Sciatic nerve (tissue), 1 donor: ENCODE results near the gene ANKRD55. TPM values are rescaled to one million over a fixed set of nuclear protein-coding genes. Genes with fewer than 3 reads are reported as not detected.

Experiments
- total RNA-seq: library from RNA; stranded (reverse); fragmentation: NEBNext Ultra II Directional; extraction: Animal tissue kit (Norgen Biotek cat#: 25700); gene quantifications from one replicate; pipeline ENCODE4 v1.2.1, GENCODE V29; 2021
- donor health status: DM: no; HTN: no; CAD: no.

The ANKRD55 gene
- total RNA-seq, 1 donor from 2014 or later, result not detected

Other genes with a start within 250 kb of the ANKRD55 start
- gene IL6ST, start 238.4 kb downstream of the ANKRD55 start, total RNA-seq, result 328 TPM